Measurements from ENCODE around the gene SNX5. TPM values are rescaled to one million over a fixed set of nuclear protein-coding genes. Genes with fewer than 3 reads are reported as not detected.
A peak's percentile ranks its signal among the peaks of the same experiment; 100 is the strongest.

Gene SNX5
- total RNA-seq, 4 donors from 2014 or later = 131 to 257 (median 132) TPM

DNA sequence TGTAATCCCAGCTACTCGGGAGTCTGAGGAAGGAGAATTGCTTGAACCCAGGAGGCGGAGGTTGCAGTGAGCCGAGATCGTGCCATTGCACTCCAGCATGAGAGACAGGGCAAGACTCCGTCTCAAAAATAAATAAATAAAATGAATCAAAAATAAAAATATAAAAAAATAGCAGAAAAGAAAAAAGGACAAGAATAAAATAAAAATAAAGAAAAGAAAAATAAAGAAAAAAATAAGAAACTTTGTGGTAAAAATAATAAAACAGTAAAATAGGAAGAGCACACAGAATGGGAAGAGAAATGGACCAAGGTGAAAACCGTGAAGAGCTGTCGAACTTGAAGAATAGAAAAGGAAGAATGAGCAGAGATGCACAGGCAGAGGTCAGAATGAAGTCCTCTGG is 63.0 kb downstream of the SNX5 start:
- TF ChIP-seq CTCF (IDR thresholded peaks at IDR 0.05) = no peak
- TF ChIP-seq POLR2A (IDR thresholded peaks at IDR 0.05) = no peak
- Histone ChIP-seq H3K36me3 (no peaks in the 10 kb centered on the region), H3K27me3 (no peaks in the 10 kb centered on the region), H3K4me1 (no peaks in the 10 kb centered on the region), H3K27ac (no peak overlapping the region), H3K4me3 (no peak overlapping the region), H3K9me3 (no peaks in the 10 kb centered on the region)
- no peak for DNase-seq

DNA sequence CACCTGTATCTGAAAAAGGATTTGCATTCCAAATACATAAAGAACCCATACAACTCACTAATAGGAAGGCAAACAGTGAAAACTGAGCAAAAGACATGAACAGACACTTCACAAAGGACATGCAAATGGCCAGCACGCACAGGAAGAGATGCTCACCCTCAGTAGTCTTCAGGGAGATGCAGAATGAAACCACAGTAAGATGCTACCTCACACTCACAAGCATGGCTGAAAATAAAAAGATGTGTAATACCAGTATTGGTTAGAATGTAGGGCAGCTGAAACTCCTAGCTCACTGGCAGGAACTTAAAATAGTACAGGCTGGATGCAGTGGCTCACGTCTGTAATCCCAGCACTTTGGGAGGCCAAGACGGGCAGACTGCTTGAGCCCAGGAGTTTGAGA is 64.6 kb downstream of the SNX5 start:
- TF ChIP-seq POLR2A (IDR thresholded peaks at IDR 0.05) (no peak), CTCF (IDR thresholded peaks at IDR 0.05) (no peak)
- DNase-seq = no peak
- Histone ChIP-seq H3K4me1 (no peaks in the 10 kb centered on the region), H3K4me3 (no peak overlapping the region), H3K9me3 (no peaks in the 10 kb centered on the region), H3K27ac (no peak overlapping the region), H3K36me3 (no peaks in the 10 kb centered on the region), H3K27me3 (no peaks in the 10 kb centered on the region)

GRCh38 chr20:17902531-17903083 is 66.0 kb downstream of the SNX5 start:
- H3K9me3 ChIP-seq = no peaks in the 10 kb centered on the region
- H3K27ac ChIP-seq = no peak overlapping the region
- no peak overlapping the region for H3K4me3 ChIP-seq
- no peaks in the 10 kb centered on the region for H3K4me1 ChIP-seq
- DNase-seq = peak in 1 of 3 donors; percentile 22
- H3K27me3 ChIP-seq = no peaks in the 10 kb centered on the region
- TF ChIP-seq POLR2A (IDR thresholded peaks at IDR 0.05) = no peak
- no peak for TF ChIP-seq CTCF (IDR thresholded peaks at IDR 0.05)
- no peaks in the 10 kb centered on the region for H3K36me3 ChIP-seq

DNA sequence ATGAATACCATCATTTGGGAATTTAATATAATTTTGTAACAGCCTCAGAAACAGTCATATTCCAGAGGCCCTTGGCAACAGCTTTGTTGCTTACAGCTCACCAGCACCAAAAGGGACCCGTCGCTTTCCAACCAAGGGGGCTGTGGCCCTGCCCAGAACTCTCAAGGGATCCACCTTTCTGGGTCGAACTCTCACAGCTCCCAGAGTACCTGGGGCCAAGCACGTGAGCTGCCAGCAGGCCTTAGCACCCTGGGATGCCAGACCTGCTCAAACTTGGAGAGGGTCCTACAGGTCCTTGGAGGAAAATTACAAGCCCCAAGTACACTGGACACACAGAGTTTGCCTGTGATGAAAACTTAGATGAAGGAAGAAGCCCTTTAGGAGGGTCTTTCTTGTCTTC is 66.6 kb downstream of the SNX5 start:
- Histone ChIP-seq H3K27ac (no peak overlapping the region), H3K36me3 (no peaks in the 10 kb centered on the region), H3K27me3 (no peaks in the 10 kb centered on the region), H3K4me1 (peaks cover 0 to 6% (median 0%) of the 10 kb centered on the region in 4 donors), H3K9me3 (no peaks in the 10 kb centered on the region), H3K4me3 (no peak overlapping the region)
- TF ChIP-seq CTCF (IDR thresholded peaks at IDR 0.05) (no peak), POLR2A (IDR thresholded peaks at IDR 0.05) (no peak)
- DNase-seq = peak in 1 of 3 donors; percentile 19

GRCh38 chr20:17898548-17898994 is 70.0 kb downstream of the SNX5 start:
- peak; percentile 65 to 89 (median 81) for DNase-seq
- H3K9me3 ChIP-seq = no peaks in the 10 kb centered on the region
- H3K4me3 ChIP-seq = no peak overlapping the region
- H3K36me3 ChIP-seq = no peaks in the 10 kb centered on the region
- H3K27ac ChIP-seq = no peak overlapping the region
- no peaks in the 10 kb centered on the region for H3K27me3 ChIP-seq
- peaks cover 0 to 23% (median 2%) of the 10 kb centered on the region in 4 donors for H3K4me1 ChIP-seq
- TF ChIP-seq CTCF (IDR thresholded peaks at IDR 0.05) = peak; percentile 70 to 98 (median 96)
- TF ChIP-seq POLR2A (IDR thresholded peaks at IDR 0.05) = peak in 1 of 2 donors; percentile 25

Data from Peyer's patch (tissue), 4 donors.